H1 (cell line): Measurements from ENCODE around the gene POFUT2. TPM values are rescaled to one million over a fixed set of nuclear protein-coding genes. Genes with fewer than 3 reads are reported as not detected.

Experiments used
- BACH1 ChIP-seq: IDR thresholded peaks from 2 replicates; pipeline ENCODE4 v1.6.1; 2012; ENCODE audit warnings: low read length, improper control_type of control experiment
- JUN ChIP-seq: IDR thresholded peaks from 2 replicates; pipeline ENCODE4 v1.6.1; 2011; ENCODE audit warnings: low read depth, mild to moderate bottlenecking, improper control_type of control experiment, low read length
- SP4 ChIP-seq: IDR thresholded peaks from 2 replicates; pipeline ENCODE4 v1.6.1; 2012; ENCODE audit warnings: low read length, inconsistent platforms
- polyA plus RNA-seq, 7 experiments: library from polyadenylated mRNA; depleted of rRNA in 3 of 7; stranded (reverse) in 5 of 7; unstranded in 2 of 7; fragments of >200 nt in 5 of 7; fragments of 200-250 nt in 2 of 7; gene quantifications; 1 replicate in 5 of 7; 2 replicates in 1 of 7; 4 replicates in 1 of 7; pipeline versions ENCODE4 v1.2.1 to v1.2.3, GENCODE V29; 2011 to 2013; ENCODE audit warnings: missing spikeins in 2 of 7, mixed read lengths in 2 of 7
- total RNA-seq: library from RNA; stranded (reverse); fragmentation: NEBNext Ultra II Directional; extraction: Animal tissue kit (Norgen Biotek cat#: 25700); gene quantifications from 2 replicates; pipeline ENCODE4 v1.2.1, GENCODE V29; 2021
- TF ChIP-seq, protein P1 (sequence below): fragments of 300-600 bp; sonication (generic); IDR thresholded peaks from 2 replicates; pipeline ENCODE4 v1.7.1; 2012; ENCODE audit warnings: low read length, moderate library complexity, mild to moderate bottlenecking, inconsistent platforms; ENCODE audit not compliant: insufficient replicate concordance

The POFUT2 gene
- total and polyA plus RNA-seq, 2 of the 8 experiments (the other 6 are each of a cell fraction or from before 2014, with no cell fraction given) = 13.7 to 32.1 TPM

DNA sequence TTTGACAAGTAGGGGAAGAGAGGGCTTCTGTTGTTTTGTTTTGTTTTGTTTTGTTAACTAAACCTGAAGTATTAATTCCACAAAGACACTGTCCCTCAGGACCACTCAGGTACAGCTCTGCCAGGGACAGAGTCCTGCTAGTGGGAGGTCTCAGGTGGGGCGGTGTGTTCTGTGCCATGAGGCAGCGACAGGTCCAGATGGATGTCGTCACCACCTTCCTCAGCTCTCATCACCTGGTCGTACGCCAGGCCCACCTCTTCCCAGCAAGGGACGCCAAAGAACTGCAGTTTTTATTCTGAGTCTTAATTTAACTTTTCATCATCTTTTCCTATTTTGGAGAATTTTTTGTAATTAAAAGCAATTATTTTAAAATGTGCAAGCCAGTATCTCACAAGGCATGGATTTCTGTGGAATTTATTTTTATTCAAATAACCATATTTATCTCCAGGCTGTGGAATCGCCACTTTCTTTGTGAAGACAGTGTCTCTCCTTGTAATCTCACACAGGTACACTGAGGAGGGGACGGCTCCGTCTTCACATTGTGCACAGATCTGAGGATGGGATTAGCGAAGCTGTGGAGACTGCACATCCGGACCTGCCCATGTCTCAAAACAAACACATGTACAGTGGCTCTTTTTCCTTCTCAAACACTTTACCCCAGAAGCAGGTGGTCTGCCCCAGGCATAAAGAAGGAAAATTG, 62.5 kb downstream of the POFUT2 start (continued):
- TF ChIP-seq JUN (no peak), BACH1 (no peak), SP4 (no peak)
- TF ChIP-seq, protein P1, sequence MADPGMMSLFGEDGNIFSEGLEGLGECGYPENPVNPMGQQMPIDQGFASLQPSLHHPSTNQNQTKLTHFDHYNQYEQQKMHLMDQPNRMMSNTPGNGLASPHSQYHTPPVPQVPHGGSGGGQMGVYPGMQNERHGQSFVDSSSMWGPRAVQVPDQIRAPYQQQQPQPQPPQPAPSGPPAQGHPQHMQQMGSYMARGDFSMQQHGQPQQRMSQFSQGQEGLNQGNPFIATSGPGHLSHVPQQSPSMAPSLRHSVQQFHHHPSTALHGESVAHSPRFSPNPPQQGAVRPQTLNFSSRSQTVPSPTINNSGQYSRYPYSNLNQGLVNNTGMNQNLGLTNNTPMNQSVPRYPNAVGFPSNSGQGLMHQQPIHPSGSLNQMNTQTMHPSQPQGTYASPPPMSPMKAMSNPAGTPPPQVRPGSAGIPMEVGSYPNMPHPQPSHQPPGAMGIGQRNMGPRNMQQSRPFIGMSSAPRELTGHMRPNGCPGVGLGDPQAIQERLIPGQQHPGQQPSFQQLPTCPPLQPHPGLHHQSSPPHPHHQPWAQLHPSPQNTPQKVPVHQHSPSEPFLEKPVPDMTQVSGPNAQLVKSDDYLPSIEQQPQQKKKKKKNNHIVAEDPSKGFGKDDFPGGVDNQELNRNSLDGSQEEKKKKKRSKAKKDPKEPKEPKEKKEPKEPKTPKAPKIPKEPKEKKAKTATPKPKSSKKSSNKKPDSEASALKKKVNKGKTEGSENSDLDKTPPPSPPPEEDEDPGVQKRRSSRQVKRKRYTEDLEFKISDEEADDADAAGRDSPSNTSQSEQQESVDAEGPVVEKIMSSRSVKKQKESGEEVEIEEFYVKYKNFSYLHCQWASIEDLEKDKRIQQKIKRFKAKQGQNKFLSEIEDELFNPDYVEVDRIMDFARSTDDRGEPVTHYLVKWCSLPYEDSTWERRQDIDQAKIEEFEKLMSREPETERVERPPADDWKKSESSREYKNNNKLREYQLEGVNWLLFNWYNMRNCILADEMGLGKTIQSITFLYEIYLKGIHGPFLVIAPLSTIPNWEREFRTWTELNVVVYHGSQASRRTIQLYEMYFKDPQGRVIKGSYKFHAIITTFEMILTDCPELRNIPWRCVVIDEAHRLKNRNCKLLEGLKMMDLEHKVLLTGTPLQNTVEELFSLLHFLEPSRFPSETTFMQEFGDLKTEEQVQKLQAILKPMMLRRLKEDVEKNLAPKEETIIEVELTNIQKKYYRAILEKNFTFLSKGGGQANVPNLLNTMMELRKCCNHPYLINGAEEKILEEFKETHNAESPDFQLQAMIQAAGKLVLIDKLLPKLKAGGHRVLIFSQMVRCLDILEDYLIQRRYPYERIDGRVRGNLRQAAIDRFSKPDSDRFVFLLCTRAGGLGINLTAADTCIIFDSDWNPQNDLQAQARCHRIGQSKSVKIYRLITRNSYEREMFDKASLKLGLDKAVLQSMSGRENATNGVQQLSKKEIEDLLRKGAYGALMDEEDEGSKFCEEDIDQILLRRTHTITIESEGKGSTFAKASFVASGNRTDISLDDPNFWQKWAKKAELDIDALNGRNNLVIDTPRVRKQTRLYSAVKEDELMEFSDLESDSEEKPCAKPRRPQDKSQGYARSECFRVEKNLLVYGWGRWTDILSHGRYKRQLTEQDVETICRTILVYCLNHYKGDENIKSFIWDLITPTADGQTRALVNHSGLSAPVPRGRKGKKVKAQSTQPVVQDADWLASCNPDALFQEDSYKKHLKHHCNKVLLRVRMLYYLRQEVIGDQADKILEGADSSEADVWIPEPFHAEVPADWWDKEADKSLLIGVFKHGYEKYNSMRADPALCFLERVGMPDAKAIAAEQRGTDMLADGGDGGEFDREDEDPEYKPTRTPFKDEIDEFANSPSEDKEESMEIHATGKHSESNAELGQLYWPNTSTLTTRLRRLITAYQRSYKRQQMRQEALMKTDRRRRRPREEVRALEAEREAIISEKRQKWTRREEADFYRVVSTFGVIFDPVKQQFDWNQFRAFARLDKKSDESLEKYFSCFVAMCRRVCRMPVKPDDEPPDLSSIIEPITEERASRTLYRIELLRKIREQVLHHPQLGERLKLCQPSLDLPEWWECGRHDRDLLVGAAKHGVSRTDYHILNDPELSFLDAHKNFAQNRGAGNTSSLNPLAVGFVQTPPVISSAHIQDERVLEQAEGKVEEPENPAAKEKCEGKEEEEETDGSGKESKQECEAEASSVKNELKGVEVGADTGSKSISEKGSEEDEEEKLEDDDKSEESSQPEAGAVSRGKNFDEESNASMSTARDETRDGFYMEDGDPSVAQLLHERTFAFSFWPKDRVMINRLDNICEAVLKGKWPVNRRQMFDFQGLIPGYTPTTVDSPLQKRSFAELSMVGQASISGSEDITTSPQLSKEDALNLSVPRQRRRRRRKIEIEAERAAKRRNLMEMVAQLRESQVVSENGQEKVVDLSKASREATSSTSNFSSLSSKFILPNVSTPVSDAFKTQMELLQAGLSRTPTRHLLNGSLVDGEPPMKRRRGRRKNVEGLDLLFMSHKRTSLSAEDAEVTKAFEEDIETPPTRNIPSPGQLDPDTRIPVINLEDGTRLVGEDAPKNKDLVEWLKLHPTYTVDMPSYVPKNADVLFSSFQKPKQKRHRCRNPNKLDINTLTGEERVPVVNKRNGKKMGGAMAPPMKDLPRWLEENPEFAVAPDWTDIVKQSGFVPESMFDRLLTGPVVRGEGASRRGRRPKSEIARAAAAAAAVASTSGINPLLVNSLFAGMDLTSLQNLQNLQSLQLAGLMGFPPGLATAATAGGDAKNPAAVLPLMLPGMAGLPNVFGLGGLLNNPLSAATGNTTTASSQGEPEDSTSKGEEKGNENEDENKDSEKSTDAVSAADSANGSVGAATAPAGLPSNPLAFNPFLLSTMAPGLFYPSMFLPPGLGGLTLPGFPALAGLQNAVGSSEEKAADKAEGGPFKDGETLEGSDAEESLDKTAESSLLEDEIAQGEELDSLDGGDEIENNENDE = no peak
